ENCODE data around the gene GRAMD1A.
"Not testable (repeated sequence)": the region's sequence is repeated elsewhere in the genome, so short reads cannot be mapped to it uniquely, and the experiment has no call there.

The GRAMD1A gene

GRCh38 chr19:35038623-35039512, 38.7 kb downstream of the GRAMD1A start:
- no peak for DNase-seq (ENCODE audit: low read depth)

- DNase-seq (ENCODE audit: low read depth): no peak
Measured at GRCh38 chr19:35039881-35040825, 40.0 kb downstream of the GRAMD1A start.

GRCh38 chr19:35040826-35041547, 40.9 kb downstream of the GRAMD1A start:
- no peak for DNase-seq (ENCODE audit: low read depth)

- no peak for DNase-seq (ENCODE audit: low read depth)
Measured at GRCh38 chr19:35041548-35042055, 41.5 kb downstream of the GRAMD1A start, which contains the start of gene HPN. TSS of gene HPN (plus strand) at chr19:35041721. CDS start at chr19:35042507, 786 bp downstream.

GRCh38 chr19:35042056-35042730, 42.1 kb downstream of the GRAMD1A start:
- no peak for DNase-seq (ENCODE audit: low read depth)

GRCh38 chr19:35042954-35043604, 43.0 kb downstream of the GRAMD1A start:
- no peak for DNase-seq (ENCODE audit: low read depth)

GRCh38 chr19:35043906-35044305, 43.8 kb downstream of the GRAMD1A start:
- DNase-seq (ENCODE audit: low read depth): no peak

GRCh38 chr19:35044317-35045117, 44.4 kb downstream of the GRAMD1A start:
- peak; percentile 46 for DNase-seq (ENCODE audit: low read depth)

GRCh38 chr19:35045667-35046300, 45.7 kb downstream of the GRAMD1A start:
- DNase-seq (ENCODE audit: low read depth): no peak

- no peak for DNase-seq (ENCODE audit: low read depth)
Measured at GRCh38 chr19:35046461-35046860, 46.3 kb downstream of the GRAMD1A start.

GRCh38 chr19:35048911-35049411, 48.8 kb downstream of the GRAMD1A start:
- no peak for DNase-seq (ENCODE audit: low read depth)

GRCh38 chr19:35049456-35049855, 49.3 kb downstream of the GRAMD1A start:
- no peak for DNase-seq (ENCODE audit: low read depth)

GRCh38 chr19:35050662-35051061, 50.5 kb downstream of the GRAMD1A start:
- not testable (repeated sequence) for DNase-seq (ENCODE audit: low read depth)

- DNase-seq (ENCODE audit: low read depth): not testable (repeated sequence)
Measured at GRCh38 chr19:35051268-35051667, 51.1 kb downstream of the GRAMD1A start.

GRCh38 chr19:35051796-35052195, 51.7 kb downstream of the GRAMD1A start:
- DNase-seq (ENCODE audit: low read depth): no peak

GRCh38 chr19:35052599-35053190, 52.6 kb downstream of the GRAMD1A start:
- DNase-seq (ENCODE audit: low read depth): no peak

GRCh38 chr19:35053667-35054293, 53.7 kb downstream of the GRAMD1A start:
- DNase-seq (ENCODE audit: low read depth): no peak

- no peak for DNase-seq (ENCODE audit: low read depth)
Measured at GRCh38 chr19:35054626-35055025, 54.5 kb downstream of the GRAMD1A start.

All from stimulated activated CD8-positive, alpha-beta memory T cell treated with anti-CD3 and anti-CD28 coated beads, Interleukin-7, amount 100 ng/mL, for 24 hours (primary cell).